Activated CD4-positive, alpha-beta T cell treated with anti-CD3 and anti-CD28 coated beads, Interleukin-2, amount 50 U/mL, for 16 hours (primary cell): Measurements from ENCODE around the gene MYO16.
A peak's percentile ranks its signal among the peaks of the same experiment; 100 is the strongest.

Experiments
- DNase-seq: peaks from one replicate; pipeline ENCODE4 v3.0.0-alpha.2; 2020

The MYO16 gene

DNA sequence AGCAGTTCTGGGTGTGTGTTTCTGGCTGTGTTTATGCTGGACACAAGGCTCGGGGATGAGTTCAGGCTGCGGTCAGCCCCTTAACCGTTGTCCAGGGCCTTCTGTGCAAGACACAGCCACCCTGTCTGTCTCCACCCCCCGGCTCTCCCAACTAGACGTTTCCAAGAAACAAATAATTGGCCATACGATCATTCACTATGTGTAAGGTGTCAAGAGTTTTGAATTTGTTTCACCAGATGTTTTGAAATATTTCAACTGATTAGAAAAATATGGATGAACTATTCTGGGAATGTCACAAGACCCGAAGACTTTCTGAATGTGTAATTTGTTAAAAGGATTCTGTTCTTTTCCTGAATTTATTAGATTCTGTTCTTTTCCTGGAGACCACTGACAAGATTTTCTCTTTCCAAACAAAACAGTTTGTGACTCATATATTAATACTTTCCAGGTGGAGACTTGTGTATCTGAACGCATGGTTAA, 318.2 kb downstream of the MYO16 start:
- DNase-seq = no peak

DNA sequence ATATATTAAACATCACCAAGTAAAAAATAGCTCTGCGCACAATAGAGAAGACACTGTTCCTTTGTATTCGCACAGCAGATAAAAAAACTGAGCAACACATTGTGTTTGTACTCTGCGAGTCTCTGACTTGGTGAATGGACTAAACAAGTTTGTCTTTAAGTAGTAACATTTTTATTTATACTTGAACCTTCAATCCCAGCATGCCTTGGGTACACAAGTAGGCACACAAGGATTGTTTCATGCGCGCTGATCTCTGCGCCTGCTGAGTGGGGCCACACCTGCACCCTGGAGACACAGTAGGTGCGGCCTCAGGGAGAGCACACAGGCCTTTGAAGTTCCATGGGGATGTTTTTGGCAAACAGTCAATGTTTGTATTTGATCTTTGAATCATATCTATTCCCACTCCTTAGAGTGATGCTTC, 318.9 kb downstream of the MYO16 start:
- no peak for DNase-seq

DNA sequence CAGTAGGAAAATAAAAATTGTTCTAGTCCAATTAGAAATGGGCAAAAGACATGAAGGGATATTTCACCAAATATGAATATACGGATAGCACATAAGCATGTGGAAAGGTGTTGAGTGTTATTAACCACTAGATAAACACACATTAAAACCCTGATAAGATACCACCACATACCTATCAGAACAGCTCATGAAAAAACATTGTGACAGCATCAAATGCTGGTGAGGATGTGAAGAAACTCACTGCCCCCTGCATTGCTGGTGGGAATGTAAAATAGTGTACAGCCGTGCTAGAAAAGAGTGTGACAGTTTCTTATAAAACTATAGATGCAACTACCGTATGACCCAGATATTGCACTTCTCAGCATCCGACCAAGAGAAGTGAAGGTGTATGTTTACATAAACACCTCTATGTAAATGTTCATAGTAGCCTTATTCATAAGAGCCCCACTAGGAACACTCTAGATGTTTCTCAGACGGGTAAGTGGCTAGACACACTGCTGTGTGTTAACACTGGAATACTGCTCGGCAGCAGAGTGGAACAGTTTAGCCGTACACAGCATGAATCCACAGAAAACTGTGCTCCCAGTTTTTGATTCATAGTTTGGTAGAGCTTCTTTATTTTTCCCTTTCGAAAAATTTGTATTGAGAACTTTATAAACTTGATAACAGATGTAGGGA, 321.1 kb downstream of the MYO16 start:
- no peak for DNase-seq

DNA sequence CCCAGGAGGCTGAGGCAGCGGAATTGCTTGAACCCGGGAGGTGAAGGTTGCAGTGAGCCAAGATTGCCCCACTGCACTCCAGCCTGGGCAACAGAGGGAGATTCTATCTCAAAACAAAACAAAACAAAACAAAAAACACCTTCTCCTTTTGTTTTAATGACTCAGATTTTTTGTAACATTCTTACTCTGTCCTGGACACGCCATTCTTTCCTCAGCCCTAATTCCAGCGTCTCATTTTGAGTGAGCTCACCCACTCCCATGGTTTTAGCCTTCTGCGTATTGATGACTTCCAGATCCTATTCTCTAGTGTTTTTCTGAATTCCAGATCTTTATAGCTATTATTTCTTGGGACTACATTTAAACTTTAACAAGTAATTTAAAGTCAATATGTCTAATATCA, 326.3 kb downstream of the MYO16 start:
- DNase-seq = no peak

DNA sequence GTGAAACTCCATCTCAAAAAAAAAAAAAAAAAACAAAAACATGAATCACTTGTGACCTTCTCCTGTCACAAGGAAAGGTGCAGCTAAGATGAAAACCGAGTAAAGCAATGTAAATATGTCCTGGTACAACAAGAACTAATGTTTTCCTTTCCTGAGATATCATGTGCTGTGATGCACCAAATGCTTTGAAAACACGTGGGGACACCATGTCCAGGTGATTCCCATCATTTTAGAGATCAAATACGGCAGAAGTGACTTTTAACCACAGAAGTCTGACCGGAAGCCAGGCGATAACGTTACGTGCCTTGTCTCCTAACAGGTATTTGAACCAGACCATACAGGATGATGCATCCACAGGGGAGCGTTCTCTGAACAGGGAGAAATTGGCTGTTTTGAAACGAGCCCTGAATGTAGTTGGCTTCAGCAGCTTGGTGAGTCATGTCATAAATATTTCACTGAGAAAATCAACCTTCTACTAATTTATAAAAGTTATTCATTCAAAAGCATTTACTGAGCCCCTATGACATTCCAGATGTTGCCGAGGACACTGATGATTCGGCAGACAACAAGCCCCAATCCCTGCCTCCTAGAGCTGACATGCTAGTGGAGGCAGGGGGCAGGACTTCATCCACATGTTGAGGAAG, 328.1 kb downstream of the MYO16 start:
- DNase-seq = no peak

DNA sequence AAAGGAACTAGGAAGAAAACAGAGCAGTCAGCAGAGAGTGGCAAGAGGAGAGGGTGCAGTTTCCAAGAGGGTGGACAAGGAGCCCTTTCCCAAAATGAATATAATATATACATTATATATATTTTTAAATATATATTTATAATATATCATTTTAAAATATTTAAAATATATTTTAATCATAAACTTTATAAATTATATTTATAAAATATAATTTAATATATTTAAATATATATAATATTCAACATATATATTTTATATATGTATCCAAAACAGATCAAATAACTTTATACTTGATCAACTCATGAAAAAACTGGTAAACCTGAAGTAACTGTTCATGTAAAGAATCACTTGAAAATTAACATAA, 328.6 kb downstream of the MYO16 start:
- DNase-seq = no peak

DNA sequence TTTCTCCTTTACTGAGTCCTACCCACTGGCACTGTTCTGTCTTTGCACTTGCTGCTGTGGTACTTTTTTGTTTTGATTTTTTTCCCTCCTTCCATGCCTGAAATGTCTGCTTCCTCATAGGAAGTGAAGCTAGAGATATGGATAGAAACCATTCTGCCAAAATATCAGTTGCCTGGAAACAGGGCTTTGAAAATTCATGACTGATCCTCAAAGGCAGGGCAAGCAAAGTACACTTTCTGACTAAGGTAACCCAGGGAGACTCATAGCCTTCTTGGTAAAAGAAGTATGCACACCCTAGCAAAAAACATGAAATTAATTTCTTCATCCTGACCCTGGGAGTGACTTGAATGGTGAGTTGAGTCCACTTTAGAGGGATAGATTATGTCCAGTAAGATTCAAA, 329.8 kb downstream of the MYO16 start:
- no peak for DNase-seq

DNA sequence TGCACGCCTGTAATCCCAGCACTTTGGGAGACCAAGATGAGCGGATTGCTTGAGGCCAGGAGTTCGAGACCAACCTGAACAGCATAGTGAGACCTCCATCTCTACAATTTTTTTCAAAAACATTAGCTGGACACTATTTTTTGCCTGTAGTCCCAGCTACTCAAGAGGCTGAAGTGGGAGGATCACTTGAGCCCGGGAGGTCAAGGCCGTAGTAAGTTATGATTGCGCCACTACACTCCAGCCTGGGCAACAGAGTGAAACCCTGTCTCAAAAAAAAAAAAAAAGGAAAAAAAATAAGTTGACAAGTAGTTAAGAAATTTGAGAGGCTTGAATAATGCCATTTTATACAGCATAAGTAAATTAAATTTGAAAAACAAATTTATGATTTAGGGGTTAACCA, 330.6 kb downstream of the MYO16 start:
- no peak for DNase-seq

DNA sequence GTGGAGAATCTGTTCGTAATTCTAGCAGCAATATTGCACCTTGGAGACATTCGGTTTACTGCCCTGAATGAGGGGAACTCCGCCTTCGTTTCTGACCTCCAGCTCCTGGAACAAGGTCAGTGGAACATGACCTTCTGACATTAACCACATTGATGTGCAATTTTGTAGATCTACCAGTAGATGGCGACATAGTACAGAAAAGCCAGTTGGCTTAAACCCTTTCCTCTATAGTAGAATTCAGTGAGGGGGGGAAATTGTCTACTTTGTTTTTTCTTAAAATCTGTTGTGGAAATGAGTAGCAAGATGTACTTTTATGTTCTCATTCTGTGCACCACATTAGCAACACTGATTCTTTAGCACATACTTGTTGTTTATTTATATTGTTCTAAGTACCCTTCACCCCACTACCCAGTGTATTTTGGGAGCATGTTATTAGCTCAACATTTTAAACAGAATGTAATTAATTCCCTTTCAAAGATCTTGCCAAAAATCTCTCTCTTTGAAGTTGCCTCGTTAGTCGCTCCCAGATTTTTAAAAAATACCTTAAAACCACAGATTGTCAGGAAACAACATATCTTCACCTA, 332.2 kb downstream of the MYO16 start:
- DNase-seq = peak; percentile 62

DNA sequence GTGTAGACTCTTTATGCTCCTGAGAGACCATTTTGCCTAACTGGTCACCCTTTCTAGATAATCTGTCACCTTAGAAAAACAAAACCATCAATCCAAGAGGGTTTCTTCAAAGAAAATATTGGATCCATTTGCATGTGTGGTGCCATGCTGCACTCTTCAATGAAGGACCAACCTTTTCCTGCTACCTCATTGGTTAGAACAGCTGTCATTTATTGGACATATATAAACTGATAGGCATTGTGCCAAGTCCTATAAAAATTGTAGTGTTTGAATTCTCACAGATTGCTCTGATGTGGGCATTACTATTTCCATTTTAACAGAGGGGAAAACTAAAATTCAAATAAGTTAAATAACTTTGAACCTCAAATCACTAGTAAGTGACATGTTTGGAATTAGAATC, 333.2 kb downstream of the MYO16 start:
- DNase-seq = no peak

DNA sequence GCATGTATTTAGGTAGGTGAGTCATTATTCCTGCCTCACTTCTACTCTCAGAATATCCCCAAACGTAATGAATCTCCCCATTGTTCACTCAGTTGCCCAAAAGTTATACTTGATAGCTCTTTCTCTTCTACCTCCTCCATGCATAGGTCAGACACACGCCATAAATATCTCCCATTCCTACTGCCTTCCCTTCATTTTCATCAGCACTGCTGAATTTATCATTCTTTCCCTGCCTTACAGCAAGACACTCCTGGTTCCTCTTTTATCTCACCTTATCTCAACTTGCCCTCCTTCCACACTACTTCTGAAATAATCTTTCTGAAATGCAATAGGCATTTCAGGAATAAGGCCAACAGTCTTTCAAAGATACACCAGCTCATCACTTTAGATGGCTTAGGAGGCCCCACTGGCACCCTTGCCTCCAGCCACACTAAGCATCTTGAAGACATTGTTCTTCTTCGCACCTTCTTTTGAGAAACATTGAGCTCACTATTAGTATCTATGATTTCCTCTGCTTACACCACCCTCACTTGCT, 333.9 kb downstream of the MYO16 start:
- no peak for DNase-seq

DNA sequence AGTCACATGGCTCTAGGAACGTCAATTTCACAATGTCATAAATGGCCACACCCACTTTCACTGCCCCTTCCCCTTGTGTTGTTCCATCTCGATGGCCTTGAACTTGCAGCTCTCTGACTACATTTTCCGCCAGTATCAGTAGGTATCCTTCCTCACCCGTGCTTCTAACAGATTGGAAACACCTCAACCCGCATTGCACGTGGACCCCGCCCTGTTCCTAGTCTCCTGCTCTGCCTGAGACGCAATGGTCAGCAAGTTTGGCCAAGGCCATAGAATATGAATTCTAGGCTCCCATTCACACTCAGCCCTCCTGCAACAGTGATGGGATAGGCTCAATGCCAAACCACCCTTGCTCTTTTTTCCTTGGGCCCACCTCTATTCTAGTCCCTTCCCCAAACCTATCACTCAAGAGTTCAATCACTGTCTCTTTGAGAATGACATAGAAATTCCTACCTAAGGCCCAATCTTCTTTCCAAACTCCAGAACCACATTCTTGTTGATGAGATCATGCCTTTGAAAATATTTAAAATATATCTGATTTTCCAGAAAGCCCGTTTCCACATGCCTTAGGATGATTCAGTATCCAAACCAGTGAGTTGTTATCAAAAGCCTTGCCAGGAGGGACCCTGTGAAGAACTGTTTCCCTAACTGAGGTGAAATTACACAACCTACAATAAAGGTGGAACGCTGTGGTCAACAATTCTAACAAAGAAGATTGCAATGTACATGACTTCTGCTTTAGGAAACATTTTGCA, 334.6 kb downstream of the MYO16 start:
- DNase-seq = no peak

DNA sequence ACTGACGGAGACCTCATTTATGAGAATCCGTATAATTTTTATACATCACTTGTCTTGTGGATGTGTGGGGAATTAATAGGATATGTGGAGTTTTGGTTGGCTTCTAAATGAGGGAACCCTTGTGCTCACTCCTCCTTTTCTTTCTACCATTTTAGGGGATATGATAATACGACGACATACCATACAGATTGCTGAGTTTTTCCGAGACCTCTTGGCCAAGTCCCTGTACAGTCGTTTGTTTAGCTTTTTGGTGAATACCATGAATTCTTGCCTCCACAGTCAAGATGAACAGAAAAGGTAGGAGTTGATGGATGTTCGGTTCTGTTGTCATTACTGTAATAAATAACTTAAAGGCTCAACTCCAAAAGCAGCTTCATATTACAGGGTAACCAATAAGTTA, 335.2 kb downstream of the MYO16 start:
- DNase-seq = no peak

DNA sequence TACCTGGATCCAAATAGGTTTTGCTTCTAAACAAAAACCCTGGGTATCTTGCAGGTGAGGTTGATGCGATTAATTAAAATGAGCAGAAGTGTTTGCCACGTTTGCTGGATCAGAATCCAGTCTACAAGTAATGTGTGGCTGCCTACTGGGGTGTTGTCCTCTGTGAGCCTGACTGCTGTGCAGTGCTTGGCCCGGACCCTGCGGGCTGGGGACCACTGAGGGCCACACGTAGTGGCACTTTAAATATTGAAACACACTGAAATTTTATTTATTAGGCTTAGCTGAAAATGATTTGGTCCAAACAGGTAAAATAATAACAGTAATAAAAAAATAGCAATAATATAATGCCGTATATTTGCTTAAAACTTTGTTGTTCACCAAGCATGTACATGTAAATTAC, 338.0 kb downstream of the MYO16 start:
- DNase-seq = no peak

DNA sequence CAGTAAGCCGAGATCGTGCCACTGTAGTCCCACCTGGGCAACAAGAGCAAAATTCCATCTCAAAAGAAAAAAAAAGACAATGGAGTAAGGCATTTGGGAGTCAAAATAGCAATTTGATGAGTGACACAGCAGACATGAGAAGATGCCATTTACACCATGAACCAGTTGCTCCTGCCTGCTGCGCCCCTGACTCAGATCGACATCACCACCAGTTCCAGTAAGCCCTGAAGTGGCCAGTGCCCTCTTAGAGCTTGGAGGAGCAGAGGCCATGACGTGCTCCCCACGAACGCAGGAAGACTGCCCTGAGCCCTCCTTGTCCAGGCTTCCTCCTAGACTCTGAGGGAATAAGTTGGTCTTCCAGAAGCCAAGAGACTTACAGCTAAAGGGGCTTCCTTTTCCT, 339.2 kb downstream of the MYO16 start:
- no peak for DNase-seq

DNA sequence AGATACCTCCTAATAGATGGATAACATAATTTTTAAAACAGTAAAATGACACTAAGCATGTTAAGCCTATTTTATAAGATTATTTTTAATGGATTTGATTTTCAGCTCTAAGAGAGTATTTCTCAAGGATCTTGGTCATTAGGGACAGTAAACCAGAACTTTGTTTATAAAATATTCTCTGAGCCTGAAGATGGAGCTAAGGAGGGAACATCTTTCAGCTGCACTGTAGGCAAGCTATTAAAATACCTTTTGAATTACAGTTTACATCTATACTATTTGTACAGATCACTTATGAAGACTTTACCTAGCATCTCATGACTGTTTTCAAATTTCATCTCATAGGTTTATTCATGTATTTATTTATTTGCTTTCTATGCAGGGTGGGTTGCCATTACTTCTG, 345.3 kb downstream of the MYO16 start:
- no peak for DNase-seq

DNA sequence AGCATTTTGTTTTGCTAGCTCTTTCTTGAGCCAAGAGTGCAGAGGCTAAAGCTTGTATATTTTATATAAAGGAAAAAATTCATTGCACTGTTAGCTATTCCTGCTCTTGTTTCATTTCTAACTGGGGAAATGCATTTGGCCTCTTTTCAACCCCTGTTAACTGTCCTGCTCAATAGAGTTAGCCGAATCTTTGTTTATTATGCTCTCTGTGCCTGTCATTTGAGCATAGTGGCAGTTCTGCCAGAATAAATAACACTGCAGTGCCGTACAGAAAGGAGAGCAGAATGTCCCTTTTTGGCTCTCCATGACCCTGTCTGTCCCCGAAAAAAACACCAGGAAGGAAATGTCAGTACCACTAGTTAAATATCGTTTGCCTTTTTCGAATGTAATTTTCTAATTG, 350.8 kb downstream of the MYO16 start:
- DNase-seq = no peak

DNA sequence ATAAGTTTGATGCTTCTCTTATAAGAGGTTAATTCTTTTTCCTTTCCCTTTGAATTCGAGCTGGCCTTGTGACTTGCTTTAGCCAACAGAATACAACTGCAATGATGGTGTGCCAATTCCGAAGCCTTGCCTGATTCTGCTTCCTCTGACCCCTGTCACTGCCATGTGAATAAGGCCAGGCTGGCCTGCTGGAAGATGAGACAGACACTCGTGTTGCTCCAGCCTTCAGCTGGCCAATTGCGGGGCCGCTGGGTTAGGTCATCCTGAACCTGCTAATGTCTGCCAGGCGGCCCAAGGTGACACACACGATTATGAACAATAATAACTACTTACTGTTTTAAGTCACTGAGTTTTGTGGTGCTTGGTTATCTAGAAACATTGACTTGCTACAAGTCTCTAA, 352.0 kb downstream of the MYO16 start:
- no peak for DNase-seq

DNA sequence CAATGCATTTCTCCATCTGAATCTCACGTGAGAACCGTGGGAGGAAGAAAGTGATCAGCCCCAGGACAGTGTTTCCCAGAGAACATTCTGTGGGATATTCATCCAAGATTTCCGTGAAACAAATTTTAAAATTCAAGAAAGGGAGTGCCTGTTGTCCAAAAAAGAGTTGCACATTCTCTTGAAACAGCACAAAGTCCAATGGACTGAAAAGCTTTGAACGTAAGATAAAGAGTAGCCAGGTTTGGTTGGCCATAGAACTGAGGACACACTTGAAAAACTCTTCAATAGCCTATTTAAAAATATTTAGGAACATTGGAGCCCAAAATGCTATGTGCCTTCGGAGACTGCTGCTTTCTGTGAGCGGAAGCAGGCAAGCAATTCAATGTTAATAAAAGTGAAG, 353.9 kb downstream of the MYO16 start:
- DNase-seq = no peak

DNA sequence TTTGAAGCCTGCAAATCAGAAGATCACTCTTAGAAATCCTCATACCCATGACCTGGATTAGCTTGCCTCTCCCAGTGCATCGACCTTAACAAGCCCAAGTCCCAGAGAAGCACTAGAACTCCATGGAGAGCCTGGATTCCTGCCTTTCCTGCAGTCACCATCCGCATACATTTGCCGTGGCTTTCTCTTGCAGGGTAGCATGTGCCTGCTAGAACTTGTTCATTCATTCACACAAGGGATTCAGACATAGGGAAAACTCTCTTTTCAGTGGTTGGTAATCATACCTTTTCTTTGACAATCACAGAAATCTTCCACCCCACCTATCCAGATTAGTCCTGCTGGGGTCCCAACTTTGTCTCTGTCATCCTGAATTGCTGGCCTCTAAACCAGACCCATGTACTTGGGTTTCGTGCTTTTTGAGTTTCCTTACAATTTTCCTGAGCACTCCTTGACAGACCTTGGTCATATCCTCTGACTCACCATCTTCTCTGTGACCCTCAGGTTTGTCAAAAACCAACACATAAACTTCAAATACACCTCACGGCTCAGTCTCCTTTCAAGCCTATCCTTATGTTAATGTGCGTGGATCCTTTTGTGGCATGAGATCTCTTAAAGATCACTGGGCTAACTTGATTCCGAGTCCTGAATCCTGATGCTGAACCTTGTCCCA, 355.0 kb downstream of the MYO16 start:
- no peak for DNase-seq

DNA sequence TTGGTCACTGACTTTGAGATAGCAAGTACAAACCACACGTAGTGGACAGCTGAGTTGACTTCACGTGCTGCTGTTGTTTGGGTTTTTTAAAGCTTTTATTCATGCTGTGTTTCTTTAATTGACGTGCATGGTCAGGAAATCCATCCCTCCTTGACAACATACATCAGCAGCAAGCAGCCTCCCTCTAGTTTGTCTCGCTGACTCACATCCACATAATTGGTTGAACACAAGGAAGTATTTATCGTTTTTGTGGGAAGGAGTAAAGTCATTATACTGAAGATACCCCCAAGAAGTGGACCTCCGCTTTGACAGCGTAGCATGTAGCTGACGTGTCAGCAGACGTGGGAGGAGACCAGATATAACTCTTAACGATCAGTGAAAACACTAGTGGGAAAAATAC, 355.8 kb downstream of the MYO16 start:
- DNase-seq = no peak

DNA sequence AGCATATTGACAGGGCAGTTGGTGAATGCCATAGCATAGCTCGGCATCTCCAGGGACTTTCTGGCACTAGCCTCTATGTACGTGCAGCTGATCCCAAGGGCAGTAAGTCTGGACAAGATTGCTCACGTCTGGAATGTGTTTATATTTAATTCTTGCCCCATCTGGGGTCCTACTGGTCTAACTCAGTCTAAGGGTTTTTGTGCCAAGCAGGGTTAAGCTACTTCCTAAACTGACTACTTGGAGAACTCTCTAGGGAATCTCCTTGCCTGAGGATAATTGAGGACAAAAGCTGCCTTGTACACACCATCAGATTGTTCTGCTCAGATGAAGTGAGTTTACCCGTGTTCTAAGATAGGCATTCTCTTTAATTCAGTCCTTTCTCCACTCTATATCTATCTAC, 358.1 kb downstream of the MYO16 start:
- DNase-seq = no peak

DNA sequence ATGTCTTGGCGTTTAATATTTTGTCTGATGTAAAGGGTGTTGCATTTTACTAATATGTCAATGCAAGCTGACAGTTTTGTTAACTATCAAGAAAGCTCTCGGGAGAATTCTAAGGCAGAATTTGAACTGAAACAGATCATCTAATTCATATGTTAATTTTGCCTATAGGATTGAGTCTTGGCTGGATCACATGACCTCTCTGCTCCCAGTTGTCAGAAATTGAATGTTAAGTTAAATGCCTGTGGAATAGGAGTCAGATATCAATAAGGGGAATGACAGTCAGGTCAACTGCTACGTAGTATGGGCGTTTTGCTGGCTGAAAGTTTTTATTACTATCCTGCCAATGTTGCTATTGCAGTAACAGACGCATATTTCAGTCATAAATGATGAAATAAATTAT, 358.5 kb downstream of the MYO16 start:
- DNase-seq = no peak
